ENCODE measurements around the gene TENM3. TPM values are rescaled to one million over a fixed set of nuclear protein-coding genes. Genes with fewer than 3 reads are reported as not detected.

The TENM3 gene
- total RNA-seq, 1 donor from 2014 or later = 124 TPM

GRCh38 chr4:182324282-182324681, 81.1 kb downstream of the TENM3 start:
- Mint-ChIP-seq H3K27me3 (ENCODE audit: unreplicated experiment) (no peaks in the 10 kb centered on the region), H3K36me3 (ENCODE audit: unreplicated experiment) (no peaks in the 10 kb centered on the region), H3K4me1 (ENCODE audit: low read depth, unreplicated experiment) (no peaks in the 10 kb centered on the region), H3K9me3 (ENCODE audit: unreplicated experiment) (no peaks in the 10 kb centered on the region), H3K27ac (ENCODE audit: unreplicated experiment) (no peak overlapping the region), H3K4me3 (ENCODE audit: unreplicated experiment) (no peak overlapping the region)
- no peak for DNase-seq
- TF ChIP-seq CTCF (IDR thresholded peaks at IDR 0.05; ENCODE audit: partially characterized antibody, unreplicated experiment) = no peak

- TF ChIP-seq CTCF (IDR thresholded peaks at IDR 0.05; ENCODE audit: partially characterized antibody, unreplicated experiment) = no peak
- H3K9me3 Mint-ChIP-seq (ENCODE audit: unreplicated experiment) = no peaks in the 10 kb centered on the region
- no peak for DNase-seq
- no peak overlapping the region for H3K4me3 Mint-ChIP-seq (ENCODE audit: unreplicated experiment)
- H3K27me3 Mint-ChIP-seq (ENCODE audit: unreplicated experiment) = no peaks in the 10 kb centered on the region
- H3K27ac Mint-ChIP-seq (ENCODE audit: unreplicated experiment) = no peak overlapping the region
- no peaks in the 10 kb centered on the region for H3K36me3 Mint-ChIP-seq (ENCODE audit: unreplicated experiment)
- H3K4me1 Mint-ChIP-seq (ENCODE audit: low read depth, unreplicated experiment) = no peaks in the 10 kb centered on the region
Measured at GRCh38 chr4:182325397-182325796, 82.2 kb downstream of the TENM3 start.

GRCh38 chr4:182325848-182326255, 82.7 kb downstream of the TENM3 start:
- H3K9me3 Mint-ChIP-seq (ENCODE audit: unreplicated experiment) = no peaks in the 10 kb centered on the region
- no peaks in the 10 kb centered on the region for H3K4me1 Mint-ChIP-seq (ENCODE audit: low read depth, unreplicated experiment)
- no peak for TF ChIP-seq CTCF (IDR thresholded peaks at IDR 0.05; ENCODE audit: partially characterized antibody, unreplicated experiment)
- H3K27ac Mint-ChIP-seq (ENCODE audit: unreplicated experiment) = no peak overlapping the region
- no peak overlapping the region for H3K4me3 Mint-ChIP-seq (ENCODE audit: unreplicated experiment)
- DNase-seq = no peak
- H3K27me3 Mint-ChIP-seq (ENCODE audit: unreplicated experiment) = no peaks in the 10 kb centered on the region
- H3K36me3 Mint-ChIP-seq (ENCODE audit: unreplicated experiment) = no peaks in the 10 kb centered on the region

- H3K36me3 Mint-ChIP-seq (ENCODE audit: unreplicated experiment) = no peaks in the 10 kb centered on the region
- H3K27me3 Mint-ChIP-seq (ENCODE audit: unreplicated experiment) = no peaks in the 10 kb centered on the region
- H3K9me3 Mint-ChIP-seq (ENCODE audit: unreplicated experiment) = no peaks in the 10 kb centered on the region
- no peak for DNase-seq
- no peak overlapping the region for H3K4me3 Mint-ChIP-seq (ENCODE audit: unreplicated experiment)
- TF ChIP-seq CTCF (IDR thresholded peaks at IDR 0.05; ENCODE audit: partially characterized antibody, unreplicated experiment) = no peak
- H3K27ac Mint-ChIP-seq (ENCODE audit: unreplicated experiment) = no peak overlapping the region
- H3K4me1 Mint-ChIP-seq (ENCODE audit: low read depth, unreplicated experiment) = no peaks in the 10 kb centered on the region
Measured at GRCh38 chr4:182328505-182328904, 85.3 kb downstream of the TENM3 start.

- Mint-ChIP-seq H3K4me1 (ENCODE audit: low read depth, unreplicated experiment) (no peaks in the 10 kb centered on the region), H3K9me3 (ENCODE audit: unreplicated experiment) (no peaks in the 10 kb centered on the region), H3K27me3 (ENCODE audit: unreplicated experiment) (no peaks in the 10 kb centered on the region), H3K4me3 (ENCODE audit: unreplicated experiment) (no peak overlapping the region), H3K36me3 (ENCODE audit: unreplicated experiment) (no peaks in the 10 kb centered on the region), H3K27ac (ENCODE audit: unreplicated experiment) (no peak overlapping the region)
- TF ChIP-seq CTCF (IDR thresholded peaks at IDR 0.05; ENCODE audit: partially characterized antibody, unreplicated experiment) = no peak
- DNase-seq = no peak
Measured at GRCh38 chr4:182337366-182337765, 94.2 kb downstream of the TENM3 start.

All from glutamatergic neuron (in vitro differentiated cells).